Amygdala (tissue), 56 donors: ENCODE data around the gene SLC30A5.
A peak's percentile ranks its signal among the peaks of the same experiment; 100 is the strongest.

Experiments
- DNase-seq, 56 donors: peaks; one replicate each; lab custom pipeline; 2025; lab: John Stamatoyannopoulos, UW

SLC30A5 gene

GRCh38 chr5:69160651-69161050 lies 66.8 kb downstream of the SLC30A5 start:
- no peak for DNase-seq

GRCh38 chr5:69166686-69167492 lies 73.1 kb downstream of the SLC30A5 start, which contains the start of gene CCNB1:
Gene CCNB1 (plus strand): TSS chr5:69167150. CDS start chr5:69167263, 113 bp downstream.
- peak; percentile 73 to 98 (median 95) for DNase-seq

GRCh38 chr5:69167493-69167855 lies 73.7 kb downstream of the SLC30A5 start:
- DNase-seq, result no peak

DNA sequence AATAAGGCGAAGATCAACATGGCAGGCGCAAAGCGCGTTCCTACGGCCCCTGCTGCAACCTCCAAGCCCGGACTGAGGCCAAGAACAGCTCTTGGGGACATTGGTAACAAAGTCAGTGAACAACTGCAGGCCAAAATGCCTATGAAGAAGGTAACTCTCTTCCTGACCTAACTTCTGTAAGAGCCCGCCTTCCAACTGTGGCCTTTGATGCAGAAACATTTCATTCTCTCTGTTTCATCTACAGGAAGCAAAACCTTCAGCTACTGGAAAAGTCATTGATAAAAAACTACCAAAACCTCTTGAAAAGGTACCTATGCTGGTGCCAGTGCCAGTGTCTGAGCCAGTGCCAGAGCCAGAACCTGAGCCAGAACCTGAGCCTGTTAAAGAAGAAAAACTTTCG lies 74.1 kb downstream of the SLC30A5 start:
- DNase-seq, result no peak

DNA sequence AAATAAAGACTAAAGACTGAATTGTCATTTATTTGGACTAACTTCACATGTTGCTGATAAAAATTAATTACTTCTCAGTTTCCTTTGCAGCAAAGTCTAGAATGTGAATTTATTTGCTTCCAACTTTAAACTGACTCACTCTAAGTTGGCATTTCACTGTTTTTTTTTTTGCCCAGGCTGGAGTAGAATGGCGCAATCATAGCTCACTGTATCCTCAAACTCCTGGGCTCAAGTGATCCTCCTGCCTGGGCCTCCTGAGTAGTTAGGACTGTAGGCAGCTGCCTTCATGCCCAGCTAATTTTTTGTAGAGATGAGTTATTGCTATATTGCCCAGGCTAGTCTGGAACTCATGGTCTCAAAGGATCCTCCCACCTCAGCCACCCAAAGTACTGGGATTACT lies 76.7 kb downstream of the SLC30A5 start:
- no peak for DNase-seq

- DNase-seq, result no peak
These were observed 77.2 kb downstream of the SLC30A5 start for GRCh38 chr5:69170969-69171368.
